IPS-20b (cell line): Measurements from ENCODE around the gene TXNRD2.

Experiments used
- H3K27ac ChIP-seq: one replicate; pipeline ENCODE4 v1.5.1; 2013; ENCODE audit warnings: low read length
- H3K27me3 ChIP-seq: 2 replicates; pipeline ENCODE4 v1.6.1; 2013; ENCODE audit warnings: mild to moderate bottlenecking, low read length, inconsistent platforms; ENCODE audit not compliant: insufficient read depth
- H3K36me3 ChIP-seq: 2 replicates; pipeline ENCODE4 v1.6.1; 2013; ENCODE audit warnings: low read depth, mild to moderate bottlenecking, inconsistent platforms, low read length, moderate library complexity; ENCODE audit not compliant: insufficient read depth
- H3K4me1 ChIP-seq: 2 replicates; pipeline ENCODE4 v1.6.1; 2013; ENCODE audit warnings: mild to moderate bottlenecking, control low read depth, inconsistent platforms, low read length, moderate library complexity; ENCODE audit not compliant: insufficient read depth
- H3K4me3 ChIP-seq: 2 replicates; pipeline ENCODE4 v1.5.1; 2013; ENCODE audit warnings: mild to moderate bottlenecking, low read length, inconsistent platforms
- H3K9ac ChIP-seq: 2 replicates; pipeline ENCODE4 v1.6.1; 2013; ENCODE audit warnings: low read depth, mild to moderate bottlenecking, inconsistent platforms, low read length, moderate library complexity
- H3K9me3 ChIP-seq: 2 replicates; pipeline ENCODE4 v1.6.1; 2013; ENCODE audit warnings: mild to moderate bottlenecking, low read depth, low read length, inconsistent platforms; ENCODE audit not compliant: insufficient read depth

Gene TXNRD2

DNA sequence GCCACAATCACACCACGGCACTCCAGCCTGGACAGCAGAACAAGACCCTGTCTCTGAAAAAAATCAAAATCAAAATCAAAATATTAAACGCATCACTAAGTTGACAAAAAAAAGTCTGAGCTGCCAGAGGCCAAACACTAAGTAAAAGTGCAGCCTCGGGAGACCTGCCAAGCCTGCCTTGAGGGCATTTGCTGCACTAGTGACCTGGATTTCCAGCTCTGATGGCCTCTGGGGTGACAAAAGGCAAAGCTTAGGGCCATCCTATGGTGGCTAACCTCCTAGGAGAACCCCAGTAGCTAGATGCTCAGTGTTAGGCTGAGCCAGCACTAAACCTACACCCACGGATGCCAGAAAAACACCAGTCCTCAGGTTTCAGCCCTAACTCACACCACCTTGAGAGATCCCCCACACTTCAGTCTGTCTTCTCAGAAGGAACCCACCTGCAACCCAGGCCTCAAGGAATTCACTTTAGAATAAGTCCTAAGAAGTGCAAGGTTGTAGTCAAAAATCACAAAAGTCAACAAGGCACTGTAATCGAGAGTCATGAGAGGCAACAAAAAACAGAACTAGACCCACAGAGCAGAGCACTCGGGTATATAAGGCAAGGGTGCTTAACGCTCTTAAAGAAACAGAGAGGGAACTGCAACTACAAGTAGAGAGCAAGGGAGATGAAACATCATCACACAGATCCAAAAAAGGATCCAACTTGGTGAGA lies 115.6 kb downstream of the TXNRD2 start:
- H3K27me3 ChIP-seq, result no peaks in the 10 kb centered on the region
- H3K9ac ChIP-seq, result no peak overlapping the region
- H3K27ac ChIP-seq, result no peak overlapping the region
- H3K4me3 ChIP-seq, result no peak overlapping the region
- no peaks in the 10 kb centered on the region for H3K36me3 ChIP-seq
- no peaks in the 10 kb centered on the region for H3K4me1 ChIP-seq
- no peaks in the 10 kb centered on the region for H3K9me3 ChIP-seq
